Gastroesophageal sphincter (tissue), 3 donors: ENCODE results near the gene RBBP6.

Experiments
- POLR2A ChIP-seq, 2 donors: fragments of 450-650 bp; IDR thresholded peaks; one replicate each; pipeline ENCODE4 v1.6.1; 2017; ENCODE audit warnings: antibody characterized with exemption in 2 of 2, mild to moderate bottlenecking in 2 of 2, moderate library complexity in 1 of 2
- POLR2AphosphoS5 ChIP-seq: sonication (generic); formaldehyde crosslinking; IDR thresholded peaks from one replicate; pipeline ENCODE4 v1.6.1; 2017; ENCODE audit warnings: antibody characterized with exemption
- TF ChIP-seq, protein P1 (sequence below), 4 experiments: fragments of 200-600 bp in 2 of 4; fragments of 450-650 bp in 2 of 4; sonication (generic) in 1 of 4; IDR thresholded peaks; one replicate each; pipeline ENCODE4 v1.5.1; 2017 to 2019; ENCODE audit warnings: antibody characterized with exemption in 4 of 4, mild to moderate bottlenecking in 2 of 4, moderate library complexity in 2 of 4

DNA sequence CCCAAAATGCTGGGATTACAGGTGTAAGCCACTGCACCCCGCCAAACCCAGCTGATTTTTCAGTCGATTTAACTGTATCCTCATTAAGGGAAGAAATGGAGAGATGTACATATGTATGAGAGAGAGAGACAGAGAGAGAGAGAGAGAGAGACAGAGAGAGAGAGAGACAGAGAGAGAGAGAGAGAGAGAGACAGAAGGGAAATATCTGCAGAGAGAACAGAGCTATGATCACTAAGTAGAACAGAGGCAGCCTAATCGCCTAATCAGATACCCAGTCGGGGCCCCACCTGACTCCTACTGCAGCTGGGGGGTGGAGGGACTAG lies 70.0 kb downstream of the RBBP6 start:
- TF ChIP-seq, protein P1, sequence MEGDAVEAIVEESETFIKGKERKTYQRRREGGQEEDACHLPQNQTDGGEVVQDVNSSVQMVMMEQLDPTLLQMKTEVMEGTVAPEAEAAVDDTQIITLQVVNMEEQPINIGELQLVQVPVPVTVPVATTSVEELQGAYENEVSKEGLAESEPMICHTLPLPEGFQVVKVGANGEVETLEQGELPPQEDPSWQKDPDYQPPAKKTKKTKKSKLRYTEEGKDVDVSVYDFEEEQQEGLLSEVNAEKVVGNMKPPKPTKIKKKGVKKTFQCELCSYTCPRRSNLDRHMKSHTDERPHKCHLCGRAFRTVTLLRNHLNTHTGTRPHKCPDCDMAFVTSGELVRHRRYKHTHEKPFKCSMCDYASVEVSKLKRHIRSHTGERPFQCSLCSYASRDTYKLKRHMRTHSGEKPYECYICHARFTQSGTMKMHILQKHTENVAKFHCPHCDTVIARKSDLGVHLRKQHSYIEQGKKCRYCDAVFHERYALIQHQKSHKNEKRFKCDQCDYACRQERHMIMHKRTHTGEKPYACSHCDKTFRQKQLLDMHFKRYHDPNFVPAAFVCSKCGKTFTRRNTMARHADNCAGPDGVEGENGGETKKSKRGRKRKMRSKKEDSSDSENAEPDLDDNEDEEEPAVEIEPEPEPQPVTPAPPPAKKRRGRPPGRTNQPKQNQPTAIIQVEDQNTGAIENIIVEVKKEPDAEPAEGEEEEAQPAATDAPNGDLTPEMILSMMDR (IDR thresholded peaks at IDR 0.05): no peak
- no peak for TF ChIP-seq POLR2A (IDR thresholded peaks at IDR 0.05)
- no peak for TF ChIP-seq POLR2AphosphoS5
